Mesendoderm (in vitro differentiated cells): ENCODE results near the gene IFI30.

ENCODE experiments used
- DNase-seq: peaks from one replicate; pipeline ENCODE4 v3.0.0; 2013
- H2AK5ac ChIP-seq: 2 replicates; pipeline ENCODE4 v1.6.1; 2013; ENCODE audit warnings: low read length, inconsistent platforms
- H2BK120ac ChIP-seq: 2 replicates; pipeline ENCODE4 v1.6.1; 2013; ENCODE audit warnings: low read depth, mild to moderate bottlenecking, low read length, moderate library complexity, mixed read lengths
- H2BK15ac ChIP-seq: replicated peaks from 2 replicates; pipeline ENCODE4 v1.6.1; 2013; ENCODE audit warnings: low read depth, mild to moderate bottlenecking, moderate library complexity
- H2BK5ac ChIP-seq: 2 replicates; pipeline ENCODE4 v1.6.1; 2013; ENCODE audit warnings: low read length, inconsistent platforms
- H3K18ac ChIP-seq: 2 replicates; pipeline ENCODE4 v1.6.1; 2013; ENCODE audit warnings: mild to moderate bottlenecking, low read length, mixed read lengths
- H3K23ac ChIP-seq: one replicate; pipeline ENCODE4 v1.6.1; 2013; ENCODE audit warnings: low read length
- H3K27ac ChIP-seq: 2 replicates; pipeline ENCODE4 v1.5.1; 2013; ENCODE audit warnings: low read depth, mild to moderate bottlenecking, inconsistent platforms, low read length, moderate library complexity
- H3K27me3 ChIP-seq: 2 replicates; pipeline ENCODE4 v1.6.1; 2013; ENCODE audit warnings: low read length, control low read depth, mild to moderate bottlenecking, inconsistent platforms; ENCODE audit not compliant: insufficient read depth, poor library complexity
- H3K36me3 ChIP-seq: 2 replicates; pipeline ENCODE4 v1.6.1; 2013; ENCODE audit warnings: low read length, inconsistent platforms; ENCODE audit not compliant: control insufficient read depth, insufficient read depth
- H3K4ac ChIP-seq: one replicate; pipeline ENCODE4 v1.6.1; 2013; ENCODE audit warnings: low read depth, mild to moderate bottlenecking, low read length, moderate library complexity
- H3K4me1 ChIP-seq: 2 replicates; pipeline ENCODE4 v1.6.1; 2013; ENCODE audit warnings: low read depth, low read length, inconsistent platforms; ENCODE audit not compliant: control insufficient read depth
- H3K4me2 ChIP-seq: 2 replicates; pipeline ENCODE4 v1.6.1; 2013; ENCODE audit warnings: low read length
- H3K4me3 ChIP-seq: 2 replicates; pipeline ENCODE4 v1.5.1; 2013; ENCODE audit warnings: mild to moderate bottlenecking, low read length
- H3K56ac ChIP-seq: one replicate; pipeline ENCODE4 v1.6.1; 2013; ENCODE audit warnings: low read length
- H3K79me1 ChIP-seq: 2 replicates; pipeline ENCODE4 v1.6.1; 2013; ENCODE audit warnings: low read length, inconsistent platforms
- H3K79me2 ChIP-seq: 2 replicates; pipeline ENCODE4 v1.6.1; 2013; ENCODE audit warnings: mild to moderate bottlenecking, low read length; ENCODE audit not compliant: control insufficient read depth, insufficient read depth
- H3K9ac ChIP-seq: 2 replicates; pipeline ENCODE4 v1.6.1; 2013; ENCODE audit warnings: low read length, inconsistent platforms
- H4K5ac ChIP-seq: one replicate; pipeline ENCODE4 v1.6.1; 2013; ENCODE audit warnings: low read length
- H4K8ac ChIP-seq: one replicate; pipeline ENCODE4 v1.6.1; 2013; ENCODE audit warnings: low read depth, mild to moderate bottlenecking, control low read depth, low read length, moderate library complexity
- WGBS: extraction: QIAGEN DNeasy Blood & Tissue Kit; methylation state at CpG from one replicate; pipeline ENCODE4 v1.1.7; 2013; ENCODE audit warnings: low lambda C conversion rate, missing lambda C conversion rate; ENCODE audit not compliant: insufficient coverage; ENCODE audit errors: extremely low coverage; 5-methylcytosine and 5-hydroxymethylcytosine counted together

The IFI30 gene

GRCh38 chr19:18203863-18204393 is 30.3 kb downstream of the IFI30 start, which contains the start of gene RAB3A:
TSS of gene RAB3A (minus strand) at chr19:18204042. CDS start at chr19:18202740, 1,302 bp downstream.
- Histone ChIP-seq H3K4me1 (peaks cover 3% of the 10 kb centered on the region), H3K4me2 (peak within 1 kb of the TSS; percentile 81)
- WGBS: no CpG with 5 or more reads among the region's 50 CpGs

GRCh38 chr19:18204394-18205199 is 31.0 kb downstream of the IFI30 start:
- WGBS: no CpG with 5 or more reads among the region's 22 CpGs
- peak overlapping the region; percentile 47 for H3K4me3 ChIP-seq
- no peak overlapping the region for H2BK120ac ChIP-seq
- no peaks in the 10 kb centered on the region for H3K79me2 ChIP-seq
- H3K18ac ChIP-seq: peak overlapping the region; percentile 98
- H3K4ac ChIP-seq: peak overlapping the region; percentile 93
- H4K5ac ChIP-seq: no peak overlapping the region
- H3K4me2 ChIP-seq: peak overlapping the region; percentile 33
- no peak overlapping the region for H2AK5ac ChIP-seq
- H3K79me1 ChIP-seq: no peaks in the 10 kb centered on the region
- no peak overlapping the region for H3K23ac ChIP-seq
- DNase-seq: peak; percentile 82
- H3K9ac ChIP-seq: peak overlapping the region; percentile 89
- peaks cover 3% of the 10 kb centered on the region for H3K4me1 ChIP-seq
- no peak overlapping the region for H2BK15ac ChIP-seq
- peak overlapping the region; percentile 97 for H3K27ac ChIP-seq
- peak overlapping the region; percentile 90 for H3K56ac ChIP-seq
- H4K8ac ChIP-seq: peak overlapping the region; percentile 97
- no peaks in the 10 kb centered on the region for H3K36me3 ChIP-seq
- H2BK5ac ChIP-seq: peak overlapping the region; percentile 25
- H3K27me3 ChIP-seq: no peaks in the 10 kb centered on the region

More at GRCh38 chr19:18203863-18204393, 30.3 kb downstream of the IFI30 start, which contains the start of gene RAB3A:
- no peak within 1 kb of the TSS for H2BK15ac ChIP-seq
- H3K18ac ChIP-seq: peak within 1 kb of the TSS; percentile 98
- H3K4ac ChIP-seq: peak within 1 kb of the TSS; percentile 93
- H3K36me3 ChIP-seq: no peaks in the 10 kb centered on the region
- no peaks in the 10 kb centered on the region for H3K79me2 ChIP-seq
- H3K9ac ChIP-seq: peak within 1 kb of the TSS; percentile 89
- no peak within 1 kb of the TSS for H3K23ac ChIP-seq
- DNase-seq: peak; percentile 100
- H2BK5ac ChIP-seq: peak within 1 kb of the TSS; percentile 25
- H2BK120ac ChIP-seq: no peak within 1 kb of the TSS
- no peaks in the 10 kb centered on the region for H3K79me1 ChIP-seq
- H3K4me3 ChIP-seq: peak within 1 kb of the TSS; percentile 47
- H3K56ac ChIP-seq: peak within 1 kb of the TSS; percentile 90
- no peak within 1 kb of the TSS for H2AK5ac ChIP-seq
- peak within 1 kb of the TSS; percentile 97 for H4K8ac ChIP-seq
- no peaks in the 10 kb centered on the region for H3K27me3 ChIP-seq
- peak within 1 kb of the TSS; percentile 97 for H3K27ac ChIP-seq
- H4K5ac ChIP-seq: no peak within 1 kb of the TSS

GRCh38 chr19:18205200-18205892 is 31.7 kb downstream of the IFI30 start:
- peak; percentile 71 for DNase-seq
- Histone ChIP-seq H3K4ac (peak overlapping the region; percentile 93), H3K9ac (peak overlapping the region; percentile 89), H4K5ac (no peak overlapping the region), H3K79me1 (no peaks in the 10 kb centered on the region), H3K4me1 (peaks cover 3% of the 10 kb centered on the region), H2BK120ac (no peak overlapping the region), H3K4me3 (peak overlapping the region; percentile 47), H3K23ac (no peak overlapping the region), H3K27ac (peak overlapping the region; percentile 97), H3K27me3 (no peaks in the 10 kb centered on the region), H3K56ac (peak overlapping the region; percentile 90), H4K8ac (no peak overlapping the region), H3K18ac (peak overlapping the region; percentile 98), H2BK5ac (peak overlapping the region; percentile 51), H3K4me2 (peak overlapping the region; percentile 60), H2AK5ac (no peak overlapping the region), H3K79me2 (no peaks in the 10 kb centered on the region), H2BK15ac (no peak overlapping the region), H3K36me3 (no peaks in the 10 kb centered on the region)
- no CpG with 5 or more reads among the region's 36 CpGs for WGBS

GRCh38 chr19:18206018-18206417 is 32.4 kb downstream of the IFI30 start:
- Histone ChIP-seq H3K56ac (peak overlapping the region; percentile 90), H3K4ac (no peak overlapping the region), H3K27ac (peak overlapping the region; percentile 97), H3K4me1 (peaks cover 3% of the 10 kb centered on the region), H2AK5ac (no peak overlapping the region), H3K4me2 (peak overlapping the region; percentile 60), H3K23ac (no peak overlapping the region), H2BK15ac (no peak overlapping the region), H3K27me3 (no peaks in the 10 kb centered on the region), H3K79me1 (no peaks in the 10 kb centered on the region), H4K5ac (no peak overlapping the region), H2BK120ac (no peak overlapping the region), H3K79me2 (no peaks in the 10 kb centered on the region), H4K8ac (no peak overlapping the region), H3K4me3 (no peak overlapping the region), H3K18ac (peak overlapping the region; percentile 98), H3K36me3 (no peaks in the 10 kb centered on the region), H3K9ac (peak overlapping the region; percentile 89), H2BK5ac (no peak overlapping the region)
- no CpG with 5 or more reads among the region's 12 CpGs for WGBS
- DNase-seq: no peak

GRCh38 chr19:18208098-18208951 is 34.7 kb downstream of the IFI30 start:
- H3K9ac ChIP-seq: no peak overlapping the region
- H3K18ac ChIP-seq: no peak overlapping the region
- H3K27me3 ChIP-seq: no peaks in the 10 kb centered on the region
- no peak overlapping the region for H3K23ac ChIP-seq
- no peak overlapping the region for H4K8ac ChIP-seq
- H3K36me3 ChIP-seq: no peaks in the 10 kb centered on the region
- H3K4me3 ChIP-seq: no peak overlapping the region
- H3K79me1 ChIP-seq: no peaks in the 10 kb centered on the region
- no peaks in the 10 kb centered on the region for H3K79me2 ChIP-seq
- no CpG with 5 or more reads among the region's 32 CpGs for WGBS
- no peak overlapping the region for H2AK5ac ChIP-seq
- no peak overlapping the region for H3K56ac ChIP-seq
- no peak overlapping the region for H4K5ac ChIP-seq
- no peak overlapping the region for H2BK15ac ChIP-seq
- no peak overlapping the region for H2BK5ac ChIP-seq
- H2BK120ac ChIP-seq: no peak overlapping the region
- H3K4ac ChIP-seq: no peak overlapping the region
- DNase-seq: no peak
- H3K4me2 ChIP-seq: no peak overlapping the region
- H3K4me1 ChIP-seq: peaks cover under 1% of the 10 kb centered on the region
- H3K27ac ChIP-seq: no peak overlapping the region
